Neural crest cell (in vitro differentiated cells): ENCODE measurements around the gene KLHL24. TPM values are rescaled to one million over a fixed set of nuclear protein-coding genes. Genes with fewer than 3 reads are reported as not detected.
A peak's percentile ranks its signal among the peaks of the same experiment; 100 is the strongest.
"Not testable (repeated sequence)": the region's sequence is repeated elsewhere in the genome, so short reads cannot be mapped to it uniquely, and the experiment has no call there.

Source experiments
- DNase-seq: peaks from one replicate; pipeline ENCODE4 v3.0.0; 2021; ENCODE audit warnings: low read depth, mixed read lengths, low spot score
- H3K27ac Mint-ChIP-seq: one replicate; pipeline ENCODE4 v1.8.0; 2021; ENCODE audit warnings: mild to moderate bottlenecking, mixed read lengths; ENCODE audit not compliant: unreplicated experiment
- H3K27me3 Mint-ChIP-seq: 2 replicates; pipeline ENCODE4 v1.8.0; 2021; ENCODE audit warnings: low read depth, mild to moderate bottlenecking, mixed read lengths
- H3K36me3 Mint-ChIP-seq: 2 replicates; pipeline ENCODE4 v1.8.0; 2021; ENCODE audit warnings: low read depth, mild to moderate bottlenecking, mixed read lengths
- H3K4me1 Mint-ChIP-seq: 2 replicates; pipeline ENCODE4 v1.8.0; 2021; ENCODE audit warnings: mixed read lengths
- H3K4me3 Mint-ChIP-seq: one replicate; pipeline ENCODE4 v1.8.0; 2021; ENCODE audit warnings: mild to moderate bottlenecking, mixed read lengths
- H3K9me3 Mint-ChIP-seq: 2 replicates; pipeline ENCODE4 v1.8.0; 2021; ENCODE audit warnings: mixed read lengths
- CTCF ChIP-seq: fragments of 200-600 bp; sonication (generic); conservative IDR thresholded peaks from 2 replicates; pipeline ENCODE4 v1.5.0; 2021; ENCODE audit warnings: antibody characterized with exemption, mild to moderate bottlenecking
- total RNA-seq: library from RNA; stranded (reverse); gene quantifications from 2 replicates; pipeline ENCODE4 v1.2.1, GENCODE V29; 2021

Gene KLHL24
- total RNA-seq, 1 donor from 2014 or later, result 19.0 TPM

- peaks cover 6% of the 10 kb centered on the region for H3K4me1 Mint-ChIP-seq
- no peak for TF ChIP-seq CTCF
- H3K9me3 Mint-ChIP-seq, result peaks cover 8% of the 10 kb centered on the region
- no peaks in the 10 kb centered on the region for H3K36me3 Mint-ChIP-seq
- H3K27ac Mint-ChIP-seq, result no peak overlapping the region
- no peaks in the 10 kb centered on the region for H3K27me3 Mint-ChIP-seq
- no peak for DNase-seq
- no peak overlapping the region for H3K4me3 Mint-ChIP-seq
Observed at GRCh38 chr3:183592821-183593220, 42.6 kb upstream of the KLHL24 start.

- Mint-ChIP-seq H3K27me3 (no peaks in the 10 kb centered on the region), H3K36me3 (peaks cover 2% of the 10 kb centered on the region), H3K9me3 (peaks cover 15% of the 10 kb centered on the region), H3K4me3 (no peak overlapping the region), H3K4me1 (peaks cover 6% of the 10 kb centered on the region), H3K27ac (peak overlapping the region; percentile 60)
- no peak for TF ChIP-seq CTCF
- DNase-seq, result no peak
Observed at GRCh38 chr3:183594636-183595035, 40.8 kb upstream of the KLHL24 start.

GRCh38 chr3:183597959-183598358 lies 37.5 kb upstream of the KLHL24 start:
- no peak for TF ChIP-seq CTCF
- Mint-ChIP-seq H3K9me3 (peaks cover 15% of the 10 kb centered on the region), H3K4me3 (no peak overlapping the region), H3K36me3 (peaks cover 2% of the 10 kb centered on the region), H3K27me3 (no peaks in the 10 kb centered on the region), H3K27ac (no peak overlapping the region), H3K4me1 (no peaks in the 10 kb centered on the region)
- DNase-seq, result no peak

GRCh38 chr3:183611326-183611725 lies 24.1 kb upstream of the KLHL24 start:
- not testable (repeated sequence) for H3K9me3 Mint-ChIP-seq, H3K36me3 Mint-ChIP-seq, H3K27ac Mint-ChIP-seq, DNase-seq, H3K4me3 Mint-ChIP-seq, H3K27me3 Mint-ChIP-seq
- peaks cover 16% of the 10 kb centered on the region for H3K4me1 Mint-ChIP-seq

GRCh38 chr3:183613366-183614285 lies 21.8 kb upstream of the KLHL24 start:
- no peak for TF ChIP-seq CTCF
- H3K27ac Mint-ChIP-seq, result no peak overlapping the region
- no peak for DNase-seq
- no peaks in the 10 kb centered on the region for H3K9me3 Mint-ChIP-seq
- no peaks in the 10 kb centered on the region for H3K36me3 Mint-ChIP-seq
- H3K4me3 Mint-ChIP-seq, result no peak overlapping the region
- H3K27me3 Mint-ChIP-seq, result no peaks in the 10 kb centered on the region
- H3K4me1 Mint-ChIP-seq, result peaks cover 23% of the 10 kb centered on the region

- TF ChIP-seq CTCF, result no peak
- peaks cover 19% of the 10 kb centered on the region for H3K4me1 Mint-ChIP-seq
Observed at GRCh38 chr3:183618542-183618941, 16.9 kb upstream of the KLHL24 start.

More at GRCh38 chr3:183618542-183618941, 16.9 kb upstream of the KLHL24 start:
- DNase-seq, result no peak
- H3K4me3 Mint-ChIP-seq, result no peak overlapping the region
- no peak overlapping the region for H3K27ac Mint-ChIP-seq
- no peaks in the 10 kb centered on the region for H3K27me3 Mint-ChIP-seq
- no peaks in the 10 kb centered on the region for H3K9me3 Mint-ChIP-seq
- H3K36me3 Mint-ChIP-seq, result no peaks in the 10 kb centered on the region
